HG03139 (cell line): ENCODE measurements around the gene DNAAF5.
"Not testable (repeated sequence)": the region's sequence is repeated elsewhere in the genome, so short reads cannot be mapped to it uniquely, and the experiment has no call there.

Experiments
- ATAC-seq: cut with Tn5 transposase; IDR thresholded peaks from one replicate; pipeline ENCODE4 v1.9.1; 2021; ENCODE audit not compliant: unreplicated experiment

Gene DNAAF5

GRCh38 chr7:780081-780480, 53.6 kb downstream of the DNAAF5 start:
- no peak for ATAC-seq

DNA sequence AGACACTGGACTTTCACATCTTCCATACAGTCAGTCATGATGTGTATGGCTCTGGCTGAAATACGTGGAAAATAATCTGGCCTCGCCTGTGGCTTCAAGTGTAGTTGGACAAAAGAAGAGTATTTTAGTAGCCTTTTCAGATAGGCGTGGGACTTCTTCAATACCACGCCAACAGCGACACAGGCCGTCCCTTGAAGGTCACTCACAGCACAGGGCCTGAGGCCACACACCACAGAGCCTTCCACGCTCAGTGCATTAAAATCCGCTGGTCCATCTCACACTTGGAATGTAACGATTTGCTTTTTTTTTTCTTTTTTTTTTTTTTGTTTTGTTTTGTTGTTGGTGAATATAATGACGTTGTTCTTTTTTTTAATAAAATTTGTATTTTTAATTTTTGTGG, 54.0 kb downstream of the DNAAF5 start:
- ATAC-seq = no peak

DNA sequence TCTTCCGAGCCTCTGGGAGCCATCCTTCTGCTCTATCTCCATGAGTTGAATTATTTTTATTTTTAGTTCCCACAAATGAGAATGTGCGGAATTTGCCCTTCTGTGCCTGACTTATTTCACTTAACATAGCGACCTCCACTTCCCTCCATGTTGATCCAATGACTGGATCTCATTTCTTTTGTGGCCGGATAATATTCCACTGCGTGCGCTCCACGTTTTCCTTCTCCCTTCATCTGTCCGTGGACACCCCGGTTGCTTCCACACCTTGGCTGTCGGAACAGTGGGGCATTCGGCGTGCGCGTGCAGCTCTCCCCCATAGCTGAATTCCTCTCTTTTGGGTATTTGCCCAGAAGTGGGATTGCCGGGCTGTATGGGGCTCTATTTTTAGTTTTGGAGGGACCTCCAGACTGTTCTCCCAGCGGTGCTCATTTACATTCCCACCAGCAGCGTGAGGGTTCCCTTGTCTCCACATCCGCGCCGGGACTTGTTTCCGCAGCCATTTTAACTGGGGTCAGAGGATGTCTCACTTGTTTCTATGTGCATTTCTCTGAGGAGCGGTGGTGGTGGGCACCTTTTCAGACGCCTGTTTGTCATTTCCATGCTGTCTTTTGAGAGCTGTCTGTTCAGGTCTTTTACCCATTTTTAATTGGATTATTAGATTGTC, 54.8 kb downstream of the DNAAF5 start:
- no peak for ATAC-seq

GRCh38 chr7:781936-782529, 55.5 kb downstream of the DNAAF5 start:
- no peak for ATAC-seq

DNA sequence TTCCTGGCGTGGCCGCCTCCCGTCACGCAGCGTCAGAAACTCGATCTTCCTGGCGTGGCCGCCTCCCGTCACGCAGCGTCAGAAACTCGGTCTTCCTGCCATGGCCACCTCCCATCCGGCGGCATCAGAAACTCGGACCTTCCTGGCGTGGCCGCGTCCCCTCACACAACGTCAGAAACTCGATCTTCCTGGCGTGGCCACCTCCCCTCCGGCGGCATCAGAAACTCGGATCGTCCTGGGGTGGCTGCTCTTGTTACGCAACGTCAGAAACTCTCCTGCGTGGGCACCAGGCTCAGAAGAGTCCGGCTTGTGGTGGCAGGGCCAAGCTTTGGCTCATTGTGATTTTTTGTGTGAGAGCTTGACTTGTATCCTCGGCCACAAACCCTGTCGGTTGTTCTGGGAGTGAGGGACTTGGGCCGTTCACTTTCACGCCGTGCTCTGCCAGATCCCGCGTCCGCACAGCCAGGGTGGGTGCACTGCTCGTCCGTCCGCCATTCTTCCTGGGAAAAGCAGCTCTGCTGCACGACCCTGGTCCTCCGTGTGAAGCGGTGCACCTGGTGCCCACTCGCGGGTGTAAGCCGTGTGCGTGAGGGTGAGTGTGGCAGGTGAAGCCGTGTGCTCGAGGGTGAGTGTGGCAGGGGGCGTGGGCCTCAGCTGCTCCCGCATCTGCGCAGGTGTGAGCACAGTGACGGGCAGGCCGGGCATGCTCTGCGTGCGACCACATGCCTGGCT, 56.4 kb downstream of the DNAAF5 start:
- ATAC-seq = no peak

- ATAC-seq = no peak
Measured at GRCh38 chr7:783556-784490, 57.3 kb downstream of the DNAAF5 start.

DNA sequence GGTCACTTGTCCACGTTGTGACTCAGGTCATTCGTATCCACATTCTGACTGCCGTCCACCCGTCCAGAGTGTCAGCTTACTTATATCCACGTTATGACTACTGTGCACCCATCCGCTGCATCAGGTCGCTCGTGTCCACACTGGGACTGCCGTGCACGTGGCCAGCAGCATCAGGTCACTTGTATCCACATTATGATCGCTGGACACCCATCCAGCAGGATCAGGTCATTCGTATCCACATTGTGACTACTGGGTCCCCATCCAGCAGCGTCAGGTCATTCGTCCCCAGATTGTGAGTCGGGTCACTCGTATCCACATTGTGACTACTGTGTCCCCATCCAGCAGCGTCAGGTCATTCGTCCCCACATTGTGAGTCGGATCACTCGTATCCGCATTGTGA, 58.5 kb downstream of the DNAAF5 start:
- ATAC-seq = no peak

GRCh38 chr7:785416-785815, 58.9 kb downstream of the DNAAF5 start:
- ATAC-seq = no peak

DNA sequence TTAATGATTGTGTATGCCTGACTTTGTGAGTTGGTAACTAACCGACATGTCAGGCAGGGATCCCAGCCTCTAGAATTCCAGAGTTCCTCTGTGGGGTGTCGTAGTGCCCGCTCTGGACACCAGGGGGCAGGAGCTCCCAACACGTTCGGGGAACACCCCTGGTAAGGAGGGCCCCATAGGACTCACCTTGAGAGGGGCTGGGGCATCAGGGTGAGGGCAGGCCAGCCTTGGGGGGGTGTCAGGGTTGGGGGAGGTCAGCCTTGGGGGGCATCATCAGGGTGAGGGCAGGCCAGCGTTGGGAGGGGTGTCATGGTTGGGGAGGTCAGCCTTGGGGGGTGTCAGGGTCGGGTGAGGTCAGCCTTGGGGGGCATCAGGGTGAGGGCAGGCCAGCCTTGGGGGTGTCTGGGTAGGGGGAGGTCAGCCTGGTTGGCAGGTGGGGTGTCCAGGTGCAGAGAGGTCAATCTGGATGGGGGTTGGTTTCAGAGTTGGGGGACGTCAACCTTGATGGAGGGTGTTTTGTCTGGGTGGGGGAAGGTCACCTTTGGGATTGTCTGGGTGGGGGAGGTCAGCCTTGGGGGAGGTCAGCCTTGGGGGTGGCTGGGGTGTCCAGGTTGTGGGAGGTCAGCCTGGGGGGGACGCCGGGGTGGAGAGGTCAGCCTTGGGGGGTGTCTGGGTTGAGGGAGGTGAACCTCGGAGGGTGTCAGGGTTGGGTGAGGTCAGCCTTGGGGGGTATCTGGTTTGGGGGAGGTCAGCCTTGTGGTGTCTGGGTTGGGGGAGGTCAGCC, 60.2 kb downstream of the DNAAF5 start:
- no peak for ATAC-seq

DNA sequence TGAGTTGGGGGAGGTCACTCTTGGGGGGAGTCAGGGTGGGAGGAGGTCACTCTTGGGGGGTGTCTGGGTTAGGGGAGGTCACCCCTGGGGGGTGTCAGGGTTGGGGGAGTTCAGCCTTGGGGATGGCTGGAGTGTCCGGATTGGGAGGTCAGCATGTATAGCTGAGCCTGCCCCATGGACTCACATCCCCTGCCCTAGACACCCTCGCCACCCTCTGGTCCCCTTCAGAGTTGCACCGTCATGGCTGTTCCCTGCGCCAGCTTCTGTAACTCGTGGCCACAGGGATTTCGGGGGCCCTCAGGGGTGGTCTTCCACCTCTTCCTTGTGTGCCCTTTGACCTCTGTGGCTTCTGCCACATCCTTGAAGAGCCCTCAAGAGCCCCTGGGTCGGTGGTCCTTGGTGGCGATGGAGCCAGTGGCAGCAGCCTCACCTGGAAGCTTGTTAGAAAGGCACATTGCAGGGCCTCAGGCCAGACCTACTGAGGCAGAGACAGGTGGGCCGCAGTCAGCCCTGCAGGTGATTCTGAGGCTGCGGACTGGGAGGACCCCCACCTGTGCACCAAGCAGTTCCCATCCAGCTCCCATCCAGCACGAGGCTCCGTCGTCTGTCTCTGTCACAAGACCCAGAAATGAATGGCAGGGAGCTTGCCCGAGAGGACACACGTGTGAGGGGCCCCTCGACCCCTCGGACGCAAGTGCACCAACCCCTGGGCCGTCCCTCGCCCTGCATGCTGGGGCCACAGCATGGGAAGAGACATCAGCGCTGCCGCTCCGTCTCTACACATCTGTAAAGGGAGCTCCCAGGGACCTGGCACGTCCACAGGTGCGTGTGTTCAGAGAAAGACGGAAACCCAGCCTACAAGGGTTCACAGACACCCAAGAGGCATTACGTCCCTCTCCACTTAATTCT, 61.1 kb downstream of the DNAAF5 start:
- ATAC-seq = no peak

- ATAC-seq = no peak
Measured at GRCh38 chr7:791519-791918, 65.0 kb downstream of the DNAAF5 start.

DNA sequence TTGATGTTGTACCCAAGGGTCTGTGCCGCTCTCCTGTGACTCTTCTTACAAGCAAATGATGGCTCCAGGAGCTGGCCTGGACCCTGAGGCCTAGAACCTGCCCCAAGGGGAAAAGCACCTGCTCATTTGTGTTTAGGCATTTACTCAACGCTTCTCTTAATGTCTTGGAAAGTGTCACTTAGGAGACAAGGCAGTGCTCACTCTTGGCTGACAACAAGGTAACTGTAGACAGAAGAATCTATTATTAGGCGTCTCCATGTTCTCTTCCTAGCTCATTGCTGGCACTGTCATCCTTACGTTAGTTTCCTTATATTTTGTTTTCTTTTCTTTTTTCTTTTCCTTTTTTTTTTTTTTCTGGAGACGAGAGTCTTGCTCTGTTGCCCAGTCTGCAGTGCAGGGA, 67.7 kb downstream of the DNAAF5 start:
- ATAC-seq = no peak

DNA sequence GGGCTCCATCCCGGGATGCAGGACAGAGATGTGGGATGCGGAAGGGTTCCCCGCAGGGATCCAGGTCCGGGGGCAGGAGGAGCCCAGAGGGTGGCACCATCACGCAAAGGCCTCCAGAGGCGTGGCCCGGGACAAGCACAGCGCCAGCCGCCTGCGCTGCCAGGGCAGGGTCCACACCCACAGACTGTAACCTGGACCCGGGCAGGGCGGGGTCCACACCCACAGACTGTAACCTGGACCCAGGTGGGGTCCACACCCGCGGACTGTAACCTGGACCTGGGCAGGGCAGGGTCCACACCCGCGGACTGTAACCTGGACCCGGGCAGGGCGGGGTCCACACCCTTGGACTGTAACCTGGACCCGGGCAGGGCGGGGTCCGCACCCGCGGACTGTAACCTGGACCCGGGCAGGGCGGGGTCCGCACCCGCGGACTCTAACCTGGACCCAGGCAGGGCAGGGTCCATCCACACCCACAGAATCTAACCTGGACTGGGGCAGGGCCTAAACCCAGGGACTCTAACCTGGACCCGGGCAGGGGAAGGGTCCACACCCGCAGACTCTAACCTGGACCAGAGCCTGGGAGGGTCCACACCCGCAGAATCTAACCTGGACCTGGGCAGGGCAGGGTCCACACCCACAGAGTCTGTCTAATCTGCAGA, 68.3 kb downstream of the DNAAF5 start:
- no peak for ATAC-seq

DNA sequence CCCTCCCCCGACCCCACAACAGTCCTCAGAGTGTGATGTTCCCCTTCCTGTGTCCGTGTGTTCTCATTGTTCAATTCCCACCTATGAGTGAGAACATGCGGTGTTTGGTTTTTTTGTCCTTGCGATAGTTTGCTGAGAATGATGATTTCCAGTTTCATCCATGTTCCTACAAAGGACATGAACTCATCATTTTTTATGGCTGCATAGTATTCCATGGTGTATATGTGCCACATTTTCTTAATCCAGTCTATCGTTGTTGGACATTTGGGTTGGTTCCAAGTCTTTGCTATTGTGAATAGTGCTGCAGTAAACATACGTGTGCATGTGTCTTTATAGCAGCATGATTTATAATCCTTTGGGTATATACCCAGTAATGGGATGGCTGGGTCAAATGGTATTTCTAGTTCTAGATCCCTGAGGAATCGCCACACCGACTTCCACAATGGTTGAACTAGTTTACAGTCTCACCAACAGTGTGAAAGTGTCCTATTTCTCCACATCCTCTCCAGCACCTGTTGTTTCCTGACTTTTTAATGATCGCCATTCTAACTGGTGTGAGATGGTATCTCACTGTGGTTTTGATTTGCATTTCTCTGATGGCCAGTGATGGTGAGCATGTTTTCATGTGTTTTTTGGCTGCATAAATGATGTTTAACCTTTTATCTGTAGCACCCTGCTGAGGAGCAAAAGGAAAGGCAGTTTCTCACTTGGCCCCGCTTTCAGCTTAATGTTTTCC, 70.1 kb downstream of the DNAAF5 start:
- not testable (repeated sequence) for ATAC-seq

DNA sequence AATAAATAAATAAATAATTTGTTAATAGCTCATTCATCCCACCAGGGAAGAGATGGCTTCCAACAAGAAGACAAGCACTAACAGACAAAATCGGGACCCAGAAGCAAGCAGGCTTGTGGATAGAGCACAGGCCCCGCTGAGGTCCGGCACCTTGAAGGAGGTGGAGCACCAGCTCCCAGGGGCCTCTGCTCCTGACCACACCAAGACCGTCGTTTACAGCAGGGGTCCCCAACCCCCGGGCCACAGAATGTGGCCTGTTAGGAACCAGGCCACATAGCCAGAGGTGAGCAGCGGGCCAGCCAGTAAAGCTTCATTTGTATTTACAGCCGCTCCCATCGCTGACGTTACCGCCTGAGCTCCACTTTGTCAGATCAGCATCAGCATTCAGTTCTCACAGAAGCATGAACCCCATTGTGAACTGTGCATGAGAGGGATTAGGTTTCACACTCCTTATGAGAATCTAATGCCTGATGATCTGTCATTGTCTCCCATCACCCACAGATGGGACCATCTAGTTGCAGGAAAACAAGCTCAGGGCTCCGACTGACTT, 72.5 kb downstream of the DNAAF5 start:
- no peak for ATAC-seq

GRCh38 chr7:800692-801091, 74.2 kb downstream of the DNAAF5 start:
- ATAC-seq = no peak

GRCh38 chr7:801351-801750, 74.9 kb downstream of the DNAAF5 start:
- not testable (repeated sequence) for ATAC-seq

DNA sequence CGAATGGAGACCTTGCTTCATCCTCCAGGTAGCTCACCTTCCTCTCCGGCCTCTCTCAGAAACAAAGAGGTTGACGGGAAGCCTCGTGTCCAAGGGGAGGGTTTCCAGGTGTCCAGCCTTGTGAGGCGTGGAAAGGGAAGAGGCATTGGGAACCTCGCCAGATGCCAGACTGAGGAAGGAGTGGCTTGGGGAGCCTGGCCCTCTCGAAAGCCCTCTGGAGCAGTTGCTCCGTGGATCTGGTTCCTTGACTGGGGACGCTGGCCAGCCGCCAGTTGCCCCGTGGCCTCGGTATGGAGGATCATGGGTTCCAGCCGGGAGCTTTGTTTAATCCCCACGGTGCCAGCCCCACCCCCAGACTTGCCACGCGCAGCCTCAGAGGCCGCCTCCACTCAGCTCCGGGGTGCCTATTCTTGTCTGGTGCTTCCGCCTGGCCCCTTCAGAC, 75.5 kb downstream of the DNAAF5 start:
- no peak for ATAC-seq
